HepG2 (cell line): ENCODE results near the gene MIDN. TPM values are rescaled to one million over a fixed set of nuclear protein-coding genes. Genes with fewer than 3 reads are reported as not detected.

Experiments
- ATF5 ChIP-seq: sonication (generic); formaldehyde crosslinking; IDR thresholded peaks from 2 replicates; pipeline ENCODE4 v1.4.0; 2020; ENCODE audit warnings: mild to moderate bottlenecking, low read depth, missing genetic modification reagents
- CREBL2 ChIP-seq: sonication (generic); formaldehyde crosslinking; IDR thresholded peaks from 2 replicates; pipeline ENCODE4 v1.8.1; 2023; ENCODE audit warnings: missing genetic modification reagents, mild to moderate bottlenecking, borderline replicate concordance
- GABPA ChIP-seq, 2 experiments: IDR thresholded peaks; 2 replicates each; pipeline ENCODE4 v1.6.1; 2011 to 2016; ENCODE audit warnings: low read depth in 2 of 2, low read length in 1 of 2, missing biosample characterization in 1 of 2, missing genetic modification characterization in 1 of 2
- GLMP ChIP-seq: sonication (generic); formaldehyde crosslinking; IDR thresholded peaks from 2 replicates; pipeline ENCODE4 v1.9.0; 2021; ENCODE audit warnings: missing genetic modification reagents, mild to moderate bottlenecking, borderline replicate concordance
- HIVEP1 ChIP-seq: sonication (generic); formaldehyde crosslinking; IDR thresholded peaks from 2 replicates; pipeline ENCODE4 v1.4.0; 2020; ENCODE audit warnings: mild to moderate bottlenecking, missing genetic modification reagents
- IKZF5 ChIP-seq: IDR thresholded peaks from 2 replicates; pipeline ENCODE4 v1.6.1; 2018; ENCODE audit warnings: missing genetic modification reagents, mild to moderate bottlenecking, missing compliant biosample characterization
- KDM3A ChIP-seq: IDR thresholded peaks from 2 replicates; pipeline ENCODE4 v1.6.1; 2018; ENCODE audit warnings: low read depth, missing compliant biosample characterization
- MAFF ChIP-seq: IDR thresholded peaks from 2 replicates; pipeline ENCODE4 v1.6.1; 2011; ENCODE audit warnings: low read depth, low read length, improper control_type of control experiment
- MAFK ChIP-seq, 2 experiments: IDR thresholded peaks in 1 of 2; conservative IDR thresholded peaks in 1 of 2; 2 replicates each; pipeline ENCODE4 v1.6.1; 2011; ENCODE audit warnings: improper control_type of control experiment in 2 of 2, low read length in 2 of 2
- MED8 ChIP-seq: sonication (generic); formaldehyde crosslinking; IDR thresholded peaks from 2 replicates; pipeline ENCODE4 v1.8.1; 2023; ENCODE audit warnings: mild to moderate bottlenecking, missing genetic modification reagents; ENCODE audit not compliant: insufficient replicate concordance
- MIXL1 ChIP-seq: IDR thresholded peaks from 2 replicates; pipeline ENCODE4 v1.6.1; 2016
- SETDB1 ChIP-seq: sonication (generic); formaldehyde crosslinking; IDR thresholded peaks from 2 replicates; pipeline ENCODE4 v1.5.1; 2020; ENCODE audit warnings: missing genetic modification reagents, mild to moderate bottlenecking, borderline replicate concordance
- TOE1 ChIP-seq: sonication (generic); formaldehyde crosslinking; IDR thresholded peaks from 2 replicates; pipeline ENCODE4 v1.4.0; 2020; ENCODE audit warnings: mild to moderate bottlenecking, missing genetic modification reagents
- ZNF441 ChIP-seq: sonication (generic); formaldehyde crosslinking; IDR thresholded peaks from 2 replicates; pipeline ENCODE4 v1.7.0; 2021; ENCODE audit warnings: missing genetic modification reagents, borderline replicate concordance
- ZNF556 ChIP-seq: sonication (generic); formaldehyde crosslinking; IDR thresholded peaks from 2 replicates; pipeline ENCODE4 v1.4.0; 2020; ENCODE audit warnings: mild to moderate bottlenecking, missing genetic modification reagents, borderline replicate concordance
- ZNF674 ChIP-seq: sonication (generic); formaldehyde crosslinking; IDR thresholded peaks from 2 replicates; pipeline ENCODE4 v1.5.0; 2020; ENCODE audit warnings: low read depth, mild to moderate bottlenecking, missing genetic modification reagents
- ZNF7 ChIP-seq: IDR thresholded peaks from 2 replicates; pipeline ENCODE4 v1.6.1; 2016; ENCODE audit warnings: missing biosample characterization, missing genetic modification reagents
- polyA plus RNA-seq, 8 experiments: library from polyadenylated mRNA; depleted of rRNA in 3 of 8; stranded (reverse) in 7 of 8; unstranded in 1 of 8; fragments of >200 nt; fragmentation: Illumina TruSeq in 4 of 8; extraction: Trizol in 4 of 8; gene quantifications; 2 replicates each; pipeline versions ENCODE4 v1.2.1 to v1.2.3, GENCODE V29; 2011 to 2016; ENCODE audit warnings: low read depth in 4 of 8, missing spikeins in 1 of 8, mixed read lengths in 1 of 8; ENCODE audit not compliant: insufficient read depth in 1 of 8
- total RNA-seq, 5 experiments: library from RNA; depleted of rRNA; stranded (reverse); fragments of >200 nt; fragmentation: Illumina TruSeq; extraction: Trizol; gene quantifications; 2 replicates each; pipeline ENCODE4 v1.2.3, GENCODE V29; 2016; ENCODE audit warnings: low read depth in 1 of 5
- TF ChIP-seq, protein P1 (sequence below): sonication (generic); formaldehyde crosslinking; IDR thresholded peaks from 2 replicates; pipeline ENCODE4 v1.5.0; 2020; ENCODE audit warnings: mild to moderate bottlenecking, missing genetic modification reagents
- TF ChIP-seq, protein P2 (sequence below): sonication (generic); formaldehyde crosslinking; IDR thresholded peaks from 2 replicates; pipeline ENCODE4 v1.9.0; 2022; ENCODE audit warnings: low read depth, missing genetic modification reagents
- TF ChIP-seq, protein P3 (sequence below): sonication (generic); formaldehyde crosslinking; IDR thresholded peaks from 2 replicates; pipeline ENCODE4 v1.4.0; 2020; ENCODE audit warnings: missing genetic modification reagents

Gene MIDN
- total and polyA plus RNA-seq, 2 of the 13 experiments (the other 11 are each of a cell fraction or from before 2014, with no cell fraction given), result 8.4 to 18.0 TPM

GRCh38 chr19:1252221-1252820, 3.9 kb downstream of the MIDN start (continued):
- TF ChIP-seq ZNF674, result no peak
- no peak for TF ChIP-seq MIXL1 (CRISPR knock-in tag)
- TF ChIP-seq ZNF7 (CRISPR knock-in tag), result no peak
- peak; percentile 61 for TF ChIP-seq MED8 (CRISPR knock-in tag)
- no peak for TF ChIP-seq MAFF
- TF ChIP-seq ZNF556 (CRISPR knock-in tag), result 0 out of 2 replicates have a peak, but pooled peaks have one; percentile 6
- peak; percentile 58; the same call in 1 of the 2 replicates for TF ChIP-seq IKZF5 (CRISPR knock-in tag)
- TF ChIP-seq SETDB1, result no peak
- no peak for TF ChIP-seq ZNF441 (CRISPR knock-in tag)
- TF ChIP-seq, protein P1, sequence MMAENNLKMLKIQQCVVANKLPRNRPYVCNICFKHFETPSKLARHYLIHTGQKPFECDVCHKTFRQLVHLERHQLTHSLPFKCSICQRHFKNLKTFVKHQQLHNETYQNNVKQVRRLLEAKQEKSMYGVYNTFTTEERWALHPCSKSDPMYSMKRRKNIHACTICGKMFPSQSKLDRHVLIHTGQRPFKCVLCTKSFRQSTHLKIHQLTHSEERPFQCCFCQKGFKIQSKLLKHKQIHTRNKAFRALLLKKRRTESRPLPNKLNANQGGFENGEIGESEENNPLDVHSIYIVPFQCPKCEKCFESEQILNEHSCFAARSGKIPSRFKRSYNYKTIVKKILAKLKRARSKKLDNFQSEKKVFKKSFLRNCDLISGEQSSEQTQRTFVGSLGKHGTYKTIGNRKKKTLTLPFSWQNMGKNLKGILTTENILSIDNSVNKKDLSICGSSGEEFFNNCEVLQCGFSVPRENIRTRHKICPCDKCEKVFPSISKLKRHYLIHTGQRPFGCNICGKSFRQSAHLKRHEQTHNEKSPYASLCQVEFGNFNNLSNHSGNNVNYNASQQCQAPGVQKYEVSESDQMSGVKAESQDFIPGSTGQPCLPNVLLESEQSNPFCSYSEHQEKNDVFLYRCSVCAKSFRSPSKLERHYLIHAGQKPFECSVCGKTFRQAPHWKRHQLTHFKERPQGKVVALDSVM, result no peak; the same call in 1 of the 2 replicates
- no peak for TF ChIP-seq TOE1
- no peak for TF ChIP-seq GLMP
- TF ChIP-seq ATF5, result no peak
- TF ChIP-seq CREBL2 (CRISPR knock-in tag), result no peak
- TF ChIP-seq HIVEP1 (CRISPR knock-in tag), result peak; percentile 85
- no peak for TF ChIP-seq GABPA (IDR thresholded peaks at IDR 0.05; ENCODE audit: low read depth, low read length)
- TF ChIP-seq GABPA (CRISPR knock-in tag; IDR thresholded peaks at IDR 0.05; ENCODE audit: low read depth), result peak; percentile 53
- TF ChIP-seq KDM3A (CRISPR knock-in tag), result 0 out of 2 replicates have a peak, but pooled peaks have one; percentile 10
- TF ChIP-seq, protein P2, sequence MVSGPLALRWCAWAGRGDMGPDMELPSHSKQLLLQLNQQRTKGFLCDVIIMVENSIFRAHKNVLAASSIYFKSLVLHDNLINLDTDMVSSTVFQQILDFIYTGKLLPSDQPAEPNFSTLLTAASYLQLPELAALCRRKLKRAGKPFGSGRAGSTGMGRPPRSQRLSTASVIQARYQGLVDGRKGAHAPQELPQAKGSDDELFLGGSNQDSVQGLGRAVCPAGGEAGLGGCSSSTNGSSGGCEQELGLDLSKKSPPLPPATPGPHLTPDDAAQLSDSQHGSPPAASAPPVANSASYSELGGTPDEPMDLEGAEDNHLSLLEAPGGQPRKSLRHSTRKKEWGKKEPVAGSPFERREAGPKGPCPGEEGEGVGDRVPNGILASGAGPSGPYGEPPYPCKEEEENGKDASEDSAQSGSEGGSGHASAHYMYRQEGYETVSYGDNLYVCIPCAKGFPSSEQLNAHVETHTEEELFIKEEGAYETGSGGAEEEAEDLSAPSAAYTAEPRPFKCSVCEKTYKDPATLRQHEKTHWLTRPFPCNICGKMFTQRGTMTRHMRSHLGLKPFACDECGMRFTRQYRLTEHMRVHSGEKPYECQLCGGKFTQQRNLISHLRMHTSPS, result no peak; the same call in 1 of the 2 replicates
- no peak for TF ChIP-seq MAFK (conservative IDR thresholded peaks at IDR 0.05 in 1 of 2, IDR thresholded peaks at IDR 0.05 in 1 of 2; ENCODE audit: low read length in 2 of 2)
- TF ChIP-seq, protein P3, sequence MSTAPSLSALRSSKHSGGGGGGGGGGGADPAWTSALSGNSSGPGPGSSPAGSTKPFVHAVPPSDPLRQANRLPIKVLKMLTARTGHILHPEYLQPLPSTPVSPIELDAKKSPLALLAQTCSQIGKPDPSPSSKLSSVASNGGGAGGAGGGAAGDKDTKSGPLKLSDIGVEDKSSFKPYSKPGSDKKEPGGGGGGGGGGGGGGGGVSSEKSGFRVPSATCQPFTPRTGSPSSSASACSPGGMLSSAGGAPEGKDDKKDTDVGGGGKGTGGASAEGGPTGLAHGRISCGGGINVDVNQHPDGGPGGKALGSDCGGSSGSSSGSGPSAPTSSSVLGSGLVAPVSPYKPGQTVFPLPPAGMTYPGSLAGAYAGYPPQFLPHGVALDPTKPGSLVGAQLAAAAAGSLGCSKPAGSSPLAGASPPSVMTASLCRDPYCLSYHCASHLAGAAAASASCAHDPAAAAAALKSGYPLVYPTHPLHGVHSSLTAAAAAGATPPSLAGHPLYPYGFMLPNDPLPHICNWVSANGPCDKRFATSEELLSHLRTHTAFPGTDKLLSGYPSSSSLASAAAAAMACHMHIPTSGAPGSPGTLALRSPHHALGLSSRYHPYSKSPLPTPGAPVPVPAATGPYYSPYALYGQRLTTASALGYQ, result no peak
